Endothelial cell of umbilical vein (primary cell): ENCODE measurements around the gene SAMD4A.

ENCODE experiments used
- CTCF ChIP-seq, 2 donors: IDR thresholded peaks; 1 replicate in 1 of 2; 2 replicates in 1 of 2; pipeline ENCODE4 v1.5.1; 2011; ENCODE audit warnings: low read length in 2 of 2, mild to moderate bottlenecking in 2 of 2, moderate library complexity in 2 of 2, control low read depth in 1 of 2, inconsistent platforms in 1 of 2, low read depth in 1 of 2; ENCODE audit not compliant: insufficient read depth in 1 of 2; ENCODE audit errors: extremely low read depth in 1 of 2
- EZH2 ChIP-seq: IDR thresholded peaks from 2 replicates; pipeline ENCODE4 v1.6.1; 2012; ENCODE audit warnings: borderline replicate concordance, low read depth, mild to moderate bottlenecking, moderate library complexity, low read length, inconsistent platforms; ENCODE audit not compliant: severe bottlenecking
- FOS ChIP-seq: IDR thresholded peaks from 2 replicates; pipeline ENCODE4 v1.6.1; 2011; ENCODE audit warnings: mild to moderate bottlenecking, low read length, moderate library complexity, borderline replicate concordance; ENCODE audit not compliant: insufficient read depth
- JUN ChIP-seq: IDR thresholded peaks from 2 replicates; pipeline ENCODE4 v1.6.1; 2011; ENCODE audit warnings: borderline replicate concordance, low read depth; ENCODE audit not compliant: insufficient read length, insufficient read depth
- POLR2A ChIP-seq: IDR thresholded peaks from 2 replicates; pipeline ENCODE4 v1.6.1; 2012; ENCODE audit warnings: low read depth, mild to moderate bottlenecking, control low read depth, low read length
- POLR2AphosphoS5 ChIP-seq: IDR thresholded peaks from 2 replicates; pipeline ENCODE4 v1.6.1; 2012; ENCODE audit warnings: low read depth, mild to moderate bottlenecking, control low read depth, low read length, moderate library complexity; ENCODE audit not compliant: insufficient read depth

GRCh38 chr14:54805445-54806322 is 238.8 kb downstream of the SAMD4A start:
- peak; percentile 90 to 95 for TF ChIP-seq CTCF (IDR thresholded peaks at IDR 0.05; ENCODE audit: extremely low read depth in 1 of 2, insufficient read depth in 1 of 2, low read depth in 1 of 2, low read length in 2 of 2)
- no peak for TF ChIP-seq POLR2A
- no peak for TF ChIP-seq POLR2AphosphoS5
- TF ChIP-seq JUN: no peak
- TF ChIP-seq FOS: no peak
- TF ChIP-seq EZH2: no peak
